OCI-M1 (cell line): ENCODE data around the gene TMEM181.
"Not testable (repeated sequence)": the region's sequence is repeated elsewhere in the genome, so short reads cannot be mapped to it uniquely, and the experiment has no call there.

ENCODE experiments used
- DNase-seq: peaks from one replicate; lab custom pipeline; 2025; lab: John Stamatoyannopoulos, UW

TMEM181 gene

DNA sequence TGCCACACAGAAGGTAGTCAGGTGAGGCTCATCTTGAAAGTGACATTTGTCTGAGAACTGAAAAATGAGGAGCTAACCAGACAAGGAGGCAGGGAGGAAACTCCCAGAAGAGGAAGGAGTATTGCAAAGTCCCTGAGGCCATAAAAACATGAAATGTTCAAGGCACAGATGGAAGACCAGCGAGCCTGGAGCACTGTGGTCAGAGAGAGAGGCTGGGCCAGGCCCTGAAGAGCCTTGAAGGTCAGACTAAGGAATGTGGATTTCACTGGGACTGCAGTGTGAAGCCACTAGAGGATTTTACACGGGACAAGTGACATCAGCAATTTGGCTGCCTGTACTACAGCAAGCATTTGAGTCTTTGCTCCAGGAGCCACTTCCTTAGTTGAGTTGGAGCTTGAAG is 21.1 kb upstream of the TMEM181 start:
- no peak for DNase-seq

- DNase-seq = no peak
Observed at GRCh38 chr6:158539413-158539812, 20.5 kb upstream of the TMEM181 start.

DNA sequence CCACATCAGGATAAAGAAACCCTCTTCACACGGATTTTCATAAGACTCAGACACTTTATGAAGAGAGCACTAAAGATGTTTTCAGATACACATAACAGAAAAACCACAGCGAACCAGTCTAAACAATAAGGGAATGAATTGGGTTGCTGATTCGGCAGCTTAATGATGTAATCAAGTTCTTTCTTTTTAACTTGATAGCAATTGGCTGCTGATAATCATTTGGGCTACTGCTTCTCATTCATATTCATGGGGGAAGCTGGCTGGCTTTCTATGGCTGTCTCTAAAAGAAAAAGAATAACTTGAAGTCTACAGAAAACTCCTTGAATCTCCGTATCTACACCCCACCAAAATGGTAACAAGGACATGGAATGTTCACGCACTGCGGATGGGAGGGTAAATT is 20.0 kb upstream of the TMEM181 start:
- DNase-seq = no peak

DNA sequence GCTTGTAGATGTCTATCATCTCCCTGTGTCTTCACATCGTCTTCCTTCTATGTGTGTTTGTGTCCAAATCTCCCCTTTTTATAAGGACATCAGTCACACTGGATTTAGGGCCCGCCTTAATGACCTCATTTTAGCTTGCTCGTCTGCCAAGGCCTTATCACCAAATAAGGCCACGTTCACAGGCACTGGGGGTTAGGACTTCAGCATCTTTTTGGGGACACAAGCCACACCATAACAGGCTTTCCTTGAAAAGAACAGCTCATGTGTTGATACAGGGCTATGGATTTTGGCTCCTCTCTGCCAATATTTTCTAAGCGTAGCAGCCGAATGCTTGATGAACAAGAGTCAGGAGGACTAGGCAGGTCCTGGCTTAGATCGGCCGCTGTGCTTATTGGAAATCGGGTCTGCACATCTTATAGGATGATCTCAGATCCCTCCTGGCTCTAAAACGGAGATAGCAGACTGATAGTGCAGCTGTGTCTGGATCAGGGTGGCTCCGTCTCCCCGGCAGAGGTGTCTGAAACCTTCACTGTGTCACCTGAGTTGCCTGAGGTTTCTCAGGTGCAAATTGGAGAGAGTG is 16.2 kb upstream of the TMEM181 start:
- no peak for DNase-seq

DNA sequence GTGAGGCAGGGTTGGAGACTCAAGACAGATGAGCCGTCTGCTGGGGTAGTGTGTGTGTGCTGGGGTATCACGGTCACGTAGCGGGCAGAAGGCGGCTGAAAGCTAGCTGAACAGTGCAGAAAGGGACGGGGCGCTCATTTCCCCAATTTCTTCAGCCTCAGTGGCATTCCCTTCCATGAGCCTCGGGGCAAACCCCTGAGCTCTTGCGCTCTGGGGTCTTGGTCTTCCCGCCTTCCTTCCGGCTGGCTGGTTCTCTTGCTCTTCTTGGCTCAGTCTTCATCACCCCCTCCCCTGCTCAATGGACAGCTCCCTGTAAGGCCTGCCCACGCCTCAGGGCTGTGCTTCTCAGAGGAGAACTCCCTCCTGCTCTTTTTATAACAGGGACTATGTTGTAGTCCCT is 15.5 kb upstream of the TMEM181 start:
- no peak for DNase-seq

DNA sequence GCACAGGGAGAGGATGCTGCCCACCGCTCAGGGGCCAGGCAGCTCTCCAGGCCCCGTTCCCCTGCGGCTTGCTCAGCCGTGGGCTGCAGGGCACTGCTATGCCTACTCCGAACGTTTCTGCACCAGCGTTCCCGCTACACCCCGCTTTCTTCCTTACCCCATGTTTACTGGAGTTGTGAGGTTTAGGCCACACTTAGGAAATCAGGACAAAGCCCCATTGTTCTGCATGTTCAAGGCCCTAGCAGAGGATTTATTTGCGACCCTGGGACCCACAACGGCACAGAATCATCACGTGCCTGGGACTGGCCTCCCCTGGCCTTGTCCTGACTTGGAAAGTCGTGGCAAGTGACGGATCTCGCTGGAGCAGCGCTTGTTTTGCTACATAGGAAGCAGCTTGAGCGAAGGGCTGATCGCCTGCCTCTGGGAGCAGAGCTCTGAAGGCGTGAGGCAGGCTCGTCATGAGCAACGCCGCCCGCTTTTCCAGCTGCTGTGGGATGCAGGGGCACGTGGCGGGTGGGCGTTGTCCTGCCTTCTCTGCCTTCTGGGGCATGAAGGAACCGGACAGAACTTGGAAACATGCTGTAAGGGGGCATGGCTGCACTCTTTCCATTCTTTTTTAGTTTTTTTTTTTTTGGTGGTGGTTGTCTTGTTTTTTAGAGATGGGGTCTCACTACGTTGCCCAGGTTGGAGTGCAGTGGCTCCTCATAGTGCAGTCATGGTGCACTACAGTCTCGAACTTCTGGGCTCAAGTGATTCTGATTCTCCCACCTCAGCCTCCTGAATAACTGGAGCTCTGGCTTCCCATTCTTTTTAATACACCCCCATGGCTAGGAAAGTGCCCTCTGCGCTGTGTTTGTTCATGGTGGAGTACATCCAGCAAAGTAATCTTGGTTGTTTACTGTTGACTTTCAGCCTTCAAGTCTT is 14.6 kb upstream of the TMEM181 start:
- no peak for DNase-seq

DNA sequence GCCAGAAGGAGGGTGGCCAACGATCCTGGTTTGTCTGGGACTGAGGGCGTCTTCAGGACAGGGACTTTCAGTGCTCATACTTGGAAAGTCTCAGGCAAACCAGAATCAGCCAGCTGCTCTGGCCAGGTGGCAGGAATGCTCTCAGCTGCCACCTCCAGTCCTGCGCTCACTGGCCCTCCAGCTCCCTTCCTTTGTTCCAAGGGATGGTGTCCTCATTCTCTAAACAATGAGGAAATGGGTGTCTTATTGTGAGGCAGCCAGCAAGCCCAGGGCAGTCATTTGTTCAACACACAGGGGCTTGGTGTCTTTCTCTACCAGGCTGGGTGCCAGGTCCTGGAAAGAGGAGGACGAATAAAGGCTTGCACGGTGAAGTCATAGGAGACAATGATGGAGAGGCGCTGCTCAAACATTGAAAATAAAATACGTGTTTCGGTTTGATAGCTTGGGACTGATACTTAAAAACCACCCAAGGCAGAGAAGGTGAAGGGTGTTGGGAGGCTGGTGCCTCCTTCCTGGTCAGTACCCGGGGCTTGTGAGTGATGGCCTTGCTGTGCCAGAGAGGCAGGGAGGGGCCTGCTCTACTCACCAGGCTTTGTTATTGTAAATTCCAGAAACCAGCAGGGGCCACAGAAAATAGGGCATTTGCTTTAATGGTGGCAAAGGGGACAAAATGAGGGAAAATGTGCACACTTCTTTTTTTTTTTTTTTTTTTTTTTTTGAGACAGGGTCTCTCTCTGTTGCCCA is 11.3 kb upstream of the TMEM181 start:
- DNase-seq = no peak

DNA sequence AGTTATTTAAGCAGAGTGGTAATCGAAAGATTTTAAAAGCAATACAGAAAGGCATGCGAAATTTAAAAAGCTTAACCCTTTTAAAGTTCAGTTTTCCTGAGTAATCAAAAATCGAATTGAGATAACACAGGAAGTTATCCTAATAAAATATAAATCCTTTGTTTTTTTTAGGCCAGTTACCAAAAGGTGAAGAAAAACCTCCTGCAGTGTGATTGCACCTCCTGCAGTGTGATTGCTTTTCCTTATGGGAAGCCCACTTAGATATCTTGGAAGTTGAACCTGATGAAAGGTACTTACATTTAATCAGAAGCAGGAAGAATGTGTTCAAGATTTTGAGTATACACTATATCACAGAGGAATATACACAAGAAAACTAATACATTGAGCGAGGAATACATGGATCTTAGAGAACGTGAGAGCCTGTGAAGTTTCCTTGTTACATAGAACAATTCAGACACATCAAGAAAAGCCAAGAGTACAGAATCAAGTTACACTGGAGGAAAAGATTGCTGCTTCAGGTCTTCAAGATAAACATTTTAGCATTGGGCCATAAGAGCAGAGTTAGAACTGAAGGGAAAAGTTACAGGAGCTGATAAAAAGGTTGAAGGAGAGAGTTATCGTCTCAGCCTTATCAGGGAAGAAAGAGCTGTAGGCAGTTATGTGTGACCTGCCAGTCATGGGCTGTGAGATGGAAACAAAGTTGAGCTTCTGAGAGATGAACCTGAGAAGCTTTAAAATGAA is 7.7 kb upstream of the TMEM181 start:
- peak; percentile 64 for DNase-seq

GRCh38 chr6:158552796-158553138 is 7.1 kb upstream of the TMEM181 start:
- no peak for DNase-seq

- no peak for DNase-seq
Observed at GRCh38 chr6:158554611-158555361, 5.1 kb upstream of the TMEM181 start.

DNA sequence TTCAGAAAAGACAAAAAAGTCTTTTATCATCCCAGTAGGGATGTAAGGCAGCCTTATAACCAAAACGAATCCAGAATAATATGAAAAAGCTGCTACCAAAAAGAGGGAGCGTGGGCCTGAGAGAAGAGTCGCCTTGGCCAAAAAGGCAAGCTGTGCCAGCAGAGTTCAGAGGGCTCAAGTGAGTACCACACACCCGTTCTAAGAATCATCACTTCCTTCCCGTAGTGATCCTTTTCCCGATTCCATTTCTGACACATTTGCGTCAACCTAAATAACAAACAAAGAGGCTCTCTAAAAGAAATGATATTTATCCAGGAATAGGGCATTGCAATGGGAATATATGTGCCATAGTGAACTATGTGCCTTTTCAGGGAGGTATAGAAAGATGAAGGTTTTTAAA is 3.8 kb upstream of the TMEM181 start:
- no peak for DNase-seq

GRCh38 chr6:158557110-158557509 is 2.8 kb upstream of the TMEM181 start:
- DNase-seq = not testable (repeated sequence)

DNA sequence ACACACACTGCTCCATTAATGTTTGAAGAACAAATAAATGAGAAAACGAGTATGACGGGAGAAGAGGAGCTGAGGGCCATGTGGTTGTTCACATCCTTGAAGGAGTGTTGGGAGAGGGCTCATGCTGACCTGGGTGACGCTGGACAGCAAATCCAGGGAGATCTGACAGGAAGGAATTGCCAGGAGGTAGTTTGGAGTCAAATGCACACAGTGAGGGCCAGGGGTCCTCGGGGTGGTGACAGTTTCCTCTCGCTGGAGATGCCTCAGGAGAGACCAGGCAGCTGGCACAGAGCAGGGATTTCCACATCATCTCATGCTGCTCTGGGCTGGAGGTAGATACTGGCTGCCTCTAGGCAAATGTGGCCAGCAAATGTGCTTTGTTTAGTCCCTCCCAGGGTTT is 2.0 kb upstream of the TMEM181 start:
- no peak for DNase-seq

DNA sequence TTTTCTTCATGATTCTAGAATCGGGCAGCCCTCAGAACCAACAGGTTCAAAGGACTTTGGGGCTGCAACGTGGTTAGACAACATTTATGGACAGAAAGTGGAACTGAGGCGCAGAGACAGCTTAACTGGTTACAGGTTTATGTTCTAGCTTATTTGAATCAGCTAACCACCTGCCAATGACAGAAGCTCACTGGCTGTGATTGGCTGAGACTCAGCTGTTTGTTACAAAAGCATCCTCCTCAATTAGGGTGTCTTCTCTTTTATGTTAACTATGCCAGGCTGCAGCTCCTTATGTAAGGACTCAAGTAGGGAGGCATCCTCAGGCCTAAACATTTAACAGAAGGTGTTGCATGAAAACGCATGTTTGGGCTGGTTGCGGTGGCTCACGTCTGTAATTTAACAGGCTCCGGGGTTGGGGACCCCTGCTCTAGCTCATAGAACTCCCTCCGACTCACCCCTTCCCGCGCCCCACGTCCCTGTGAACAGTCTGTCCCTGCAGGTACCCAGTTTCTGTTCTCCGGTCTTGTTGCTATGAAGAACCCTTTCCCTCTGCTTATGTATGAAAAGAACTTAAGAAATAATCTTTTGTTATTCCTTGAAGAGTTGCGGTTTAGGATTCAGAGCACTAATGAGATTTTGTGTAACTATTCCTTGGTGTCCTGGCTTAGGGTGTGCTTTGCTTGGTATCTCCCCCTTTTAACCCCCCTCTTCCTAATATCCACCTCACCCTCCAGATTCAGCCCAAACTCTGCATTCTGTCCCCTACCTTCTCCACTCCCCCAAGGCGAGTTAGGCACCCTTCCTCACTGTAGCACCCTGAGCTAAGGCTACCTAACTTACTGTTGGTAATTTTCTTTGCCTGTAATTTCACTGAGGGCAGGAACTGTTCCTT is 1.2 kb upstream of the TMEM181 start:
- no peak for DNase-seq

DNA sequence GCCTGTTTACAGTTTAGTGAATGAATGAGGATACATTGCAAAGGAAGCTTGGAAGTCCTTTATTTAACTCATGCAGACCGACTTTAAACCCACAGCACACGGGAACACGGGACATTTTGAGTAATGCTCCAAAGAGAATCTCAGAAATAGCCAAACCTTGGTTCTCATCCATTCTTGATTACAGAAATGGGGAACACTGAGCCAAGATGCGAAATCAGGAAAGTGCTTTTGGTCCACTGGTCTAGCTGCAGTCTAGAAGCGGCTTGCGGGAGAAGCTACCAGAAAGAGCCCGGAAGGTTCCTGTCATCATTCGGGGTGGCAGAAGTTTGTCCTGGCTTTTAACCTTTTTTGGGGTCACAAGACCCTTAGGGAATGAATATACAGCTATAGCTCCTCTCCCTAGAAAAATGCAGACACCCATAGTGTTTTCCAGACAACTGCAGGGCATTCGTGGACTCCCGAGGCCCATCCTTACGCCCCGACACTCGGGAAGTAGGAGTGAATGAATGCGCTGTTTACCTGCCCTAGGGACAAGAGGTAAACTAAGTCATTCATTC is 475 bp upstream of the TMEM181 start:
- no peak for DNase-seq

- DNase-seq = peak; percentile 62
Observed at GRCh38 chr6:158560836-158561320, 987 bp downstream of the TMEM181 start.

DNA sequence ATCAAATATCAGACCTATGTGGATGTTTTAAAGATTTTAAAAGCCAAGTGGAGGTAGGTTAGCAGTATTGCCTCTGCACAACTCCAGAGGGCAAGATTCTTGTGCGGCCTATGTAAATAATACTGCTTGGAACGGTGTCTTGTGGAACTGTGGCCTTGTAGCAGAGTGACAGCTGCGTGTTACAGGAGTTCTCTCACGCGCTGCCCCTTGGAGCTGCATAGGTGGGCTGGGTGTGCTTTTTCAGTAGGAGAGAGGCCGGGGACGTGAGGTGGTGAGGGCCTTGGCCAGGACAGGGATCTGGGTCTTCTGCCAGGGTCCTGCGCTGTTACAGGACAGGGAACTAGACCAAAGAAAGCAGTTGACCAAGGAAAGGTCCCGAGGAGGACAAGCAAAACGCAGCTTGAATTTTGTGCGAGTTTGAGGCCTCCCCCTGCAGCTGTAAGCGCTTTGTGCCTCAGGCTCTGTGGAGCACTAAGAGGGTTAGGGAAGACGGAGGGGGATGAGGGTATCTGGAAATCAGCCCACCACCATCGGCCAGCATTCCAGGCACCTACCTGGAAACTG is 1.5 kb downstream of the TMEM181 start:
- no peak for DNase-seq

GRCh38 chr6:158561938-158562337 is 2.0 kb downstream of the TMEM181 start:
- DNase-seq = no peak

DNA sequence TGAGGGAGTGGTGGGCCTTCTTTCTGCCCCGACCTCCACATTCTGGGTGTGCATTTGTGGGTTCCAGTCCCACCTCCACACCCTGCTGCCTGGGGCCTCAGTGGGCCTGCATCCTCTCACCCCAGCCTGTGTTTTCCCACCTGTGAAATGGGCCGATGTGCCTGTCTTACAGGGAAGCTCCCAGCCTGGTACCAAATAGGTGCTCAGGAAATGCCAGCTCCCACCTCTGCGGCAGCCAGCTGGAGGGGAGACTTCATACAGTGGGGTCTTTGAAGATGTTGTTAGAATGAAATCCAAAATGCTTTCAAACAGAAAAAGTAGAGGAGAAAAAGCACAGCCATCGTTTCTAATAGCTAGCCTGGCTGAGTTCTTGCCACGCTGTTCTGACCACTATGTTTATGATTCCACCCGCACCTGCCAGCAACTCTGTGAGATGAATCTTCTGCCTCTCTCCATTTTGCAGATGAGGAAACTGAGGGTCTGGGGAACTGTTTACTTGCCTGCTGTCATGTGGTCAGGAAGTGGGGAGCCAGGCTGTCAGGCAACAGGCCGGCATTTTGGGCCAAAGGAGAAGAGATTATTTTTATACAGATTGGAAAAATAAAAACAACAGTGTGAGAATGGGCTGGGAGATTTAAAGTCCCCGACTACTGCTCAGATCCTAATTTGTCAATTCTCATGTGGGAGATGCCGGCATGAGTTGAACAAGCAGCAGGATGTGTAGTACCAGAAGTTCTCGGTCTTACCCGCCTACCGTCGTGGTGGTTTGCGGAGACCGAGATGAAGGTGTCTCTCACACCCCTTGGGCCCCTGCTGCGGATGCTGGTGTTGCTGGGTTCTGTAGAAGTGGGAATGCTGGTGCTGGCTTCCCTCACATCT is 4.6 kb downstream of the TMEM181 start:
- DNase-seq = no peak
